AG04450 (cell line): ENCODE data around the gene SELL. TPM values are rescaled to one million over a fixed set of nuclear protein-coding genes. Genes with fewer than 3 reads are reported as not detected.

Experiments
- CTCF ChIA-PET: fragments of 300-600, 350-600 bp; formaldehyde crosslinking; extraction: SDS; loops from one replicate; lab custom pipeline; 2022; ENCODE audit warnings: antibody characterized with exemption, inconsistent platforms; lab: Charles Lee
- POLR2A ChIA-PET: fragments of 350-600 bp; formaldehyde crosslinking; extraction: SDS; loops from one replicate; lab custom pipeline; 2021; ENCODE audit warnings: antibody characterized with exemption, inconsistent platforms; lab: Yijun Ruan, JAX
- DNase-seq: peaks from one replicate; pipeline ENCODE4 v3.0.0-alpha.2; 2011; ENCODE audit warnings: low read depth, low spot score
- H3K27ac ChIP-seq: one replicate; pipeline ENCODE4 v1.5.1; 2012; ENCODE audit warnings: low read depth, low read length, control low read depth
- H3K27me3 ChIP-seq: one replicate; pipeline ENCODE4 v1.6.0; 2012; ENCODE audit warnings: low read length; ENCODE audit not compliant: control insufficient read depth, insufficient read depth
- H3K4me3 ChIP-seq: 2 replicates; pipeline ENCODE4 v1.5.1; 2011; ENCODE audit warnings: mild to moderate bottlenecking, low read depth, low read length, control low read depth
- H3K9me3 ChIP-seq: 2 replicates; pipeline ENCODE4 v1.5.1; 2012; ENCODE audit warnings: low read length; ENCODE audit not compliant: control insufficient read depth, insufficient read depth
- CTCF ChIP-seq: IDR thresholded peaks from 2 replicates; pipeline ENCODE4 v1.5.1; 2011; ENCODE audit warnings: low read depth, low read length, control low read depth, inconsistent platforms
- polyA minus RNA-seq: library from RNA; depleted of rRNA, polyadenylated mRNA; stranded (reverse); fragments of >200 nt; gene quantifications from 2 replicates; pipeline ENCODE4 v1.2.3, GENCODE V29; 2011; rRNA and poly(A)+ RNA removed
- polyA plus RNA-seq: library from polyadenylated mRNA; depleted of rRNA; stranded (reverse); fragments of >200 nt; gene quantifications from 2 replicates; pipeline ENCODE4 v1.2.3, GENCODE V29; 2011; rRNA removed

The SELL gene
- polyA plus RNA-seq (0.05 TPM in 1 of 2 replicates, not detected in the other), polyA minus RNA-seq (not detected in 2 replicates)

DNA sequence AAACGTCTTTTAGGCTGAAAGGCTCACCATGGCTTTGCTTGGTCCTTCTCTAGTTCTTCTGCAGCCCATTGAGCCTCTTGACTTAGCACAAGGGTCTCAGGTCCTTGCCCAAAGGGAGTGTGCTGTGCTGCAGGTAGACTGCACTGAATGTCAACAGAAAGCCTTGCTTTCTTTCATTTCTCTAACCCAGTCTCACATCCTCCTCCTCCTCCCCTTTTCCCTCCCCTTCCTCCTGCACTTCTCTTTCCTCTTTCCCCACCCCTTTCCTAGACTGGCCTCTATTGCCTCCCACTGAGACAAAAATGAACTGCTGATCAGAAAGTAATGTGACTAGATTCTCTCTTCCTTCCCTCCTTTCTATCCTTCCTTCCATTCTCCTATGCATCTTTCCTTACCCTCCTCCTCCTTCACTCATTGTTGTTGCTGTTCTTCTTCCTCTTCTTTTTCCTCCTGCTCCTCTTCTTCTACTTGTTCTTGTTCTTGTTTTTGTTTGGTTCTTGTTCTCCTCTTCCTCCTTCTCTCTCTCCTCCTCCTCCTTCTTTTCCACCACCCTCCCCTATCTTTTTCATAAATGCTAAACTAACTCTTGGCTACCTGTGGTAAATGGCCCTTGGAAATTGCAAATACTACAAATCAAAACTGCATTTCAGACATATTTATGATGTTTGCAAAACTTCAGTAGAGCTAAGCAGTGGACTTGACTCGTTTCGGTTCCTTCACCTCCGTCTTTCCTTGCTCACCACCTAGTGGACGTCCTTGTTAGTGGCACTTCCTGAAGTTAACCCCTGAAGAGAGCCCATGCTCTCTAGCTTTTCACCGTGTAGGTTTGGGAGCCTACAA is at the start of gene SELL:
TSS of gene SELL (minus strand) at position 152 of the 840 bp plus-strand sequence. CDS start at position 30, 122 bp downstream.
- peak within 1 kb of the TSS; percentile 42 for H3K4me3 ChIP-seq
- no peak within 1 kb of the TSS for H3K27ac ChIP-seq
- peak; percentile 26 for DNase-seq
- CTCF ChIA-PET, result interaction anchor here (0.6 to 2.1 kb wide), 17 partner anchors 9 to 1108 kb away, joined by 3 to 15 read pairs (median 4); partner anchors contain the start of gene CCDC181
- POLR2A ChIA-PET, result no interaction called here
- peak; percentile 88 for TF ChIP-seq CTCF
- no peaks in the 10 kb centered on the region for H3K9me3 ChIP-seq
- no peaks in the 10 kb centered on the region for H3K27me3 ChIP-seq

DNA sequence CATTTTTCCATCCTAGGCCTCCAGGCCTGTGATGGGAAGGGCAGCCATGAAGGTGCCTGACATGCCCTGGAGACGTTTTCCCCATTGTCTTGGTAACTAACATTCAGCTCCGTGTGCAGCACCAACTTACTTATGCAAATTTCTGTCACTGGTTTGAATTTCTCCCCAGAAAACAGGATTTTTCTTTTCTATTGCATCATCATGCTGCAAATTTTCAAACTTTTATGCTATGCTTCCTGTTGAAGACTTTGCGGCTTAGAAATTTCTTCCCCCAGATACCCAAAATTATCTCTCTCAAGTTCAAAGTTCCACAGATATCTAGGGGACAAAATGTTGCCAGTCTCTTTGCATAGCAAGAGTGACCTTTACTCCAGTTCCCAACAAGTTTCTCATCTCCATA is 47.6 kb upstream of the SELL start:
- Histone ChIP-seq H3K4me3 (no peak overlapping the region), H3K9me3 (no peaks in the 10 kb centered on the region), H3K27me3 (peaks cover 2% of the 10 kb centered on the region), H3K27ac (no peak overlapping the region)
- ChIA-PET CTCF (no interaction called here), POLR2A (no interaction called here)
- TF ChIP-seq CTCF, result no peak
- DNase-seq, result no peak

DNA sequence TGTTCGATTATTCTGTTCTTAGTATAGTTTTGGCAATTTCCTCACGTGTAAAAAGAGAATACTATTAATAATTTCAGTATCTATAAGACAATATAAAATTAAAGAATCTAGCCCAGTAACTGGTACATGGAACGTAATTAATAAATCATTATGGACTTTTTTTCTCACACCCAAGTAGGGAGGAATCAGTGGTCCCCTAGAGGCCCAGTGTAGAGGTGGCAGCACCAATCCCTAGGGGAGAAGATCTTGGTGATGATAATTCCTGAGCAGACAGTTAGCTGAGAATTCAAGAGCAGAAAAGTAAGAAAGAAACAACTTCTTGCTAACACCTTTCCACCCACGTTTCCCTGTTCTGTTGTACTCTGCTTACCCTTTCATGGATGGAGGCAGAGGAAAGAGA is 42.1 kb upstream of the SELL start:
- no peaks in the 10 kb centered on the region for H3K9me3 ChIP-seq
- H3K27me3 ChIP-seq, result peaks cover 2% of the 10 kb centered on the region
- CTCF ChIA-PET, result no interaction called here
- H3K27ac ChIP-seq, result no peak overlapping the region
- no peak for DNase-seq
- 0 out of 2 replicates have a peak, but pooled peaks have one; percentile 8 for TF ChIP-seq CTCF
- POLR2A ChIA-PET, result no interaction called here
- H3K4me3 ChIP-seq, result no peak overlapping the region

GRCh38 chr1:169750041-169750440 is 38.6 kb upstream of the SELL start:
- CTCF ChIA-PET, result no interaction called here
- H3K4me3 ChIP-seq, result no peak overlapping the region
- H3K27me3 ChIP-seq, result peaks cover 1% of the 10 kb centered on the region
- no peak for TF ChIP-seq CTCF
- POLR2A ChIA-PET, result no interaction called here
- DNase-seq, result no peak
- no peak overlapping the region for H3K27ac ChIP-seq
- H3K9me3 ChIP-seq, result no peaks in the 10 kb centered on the region

DNA sequence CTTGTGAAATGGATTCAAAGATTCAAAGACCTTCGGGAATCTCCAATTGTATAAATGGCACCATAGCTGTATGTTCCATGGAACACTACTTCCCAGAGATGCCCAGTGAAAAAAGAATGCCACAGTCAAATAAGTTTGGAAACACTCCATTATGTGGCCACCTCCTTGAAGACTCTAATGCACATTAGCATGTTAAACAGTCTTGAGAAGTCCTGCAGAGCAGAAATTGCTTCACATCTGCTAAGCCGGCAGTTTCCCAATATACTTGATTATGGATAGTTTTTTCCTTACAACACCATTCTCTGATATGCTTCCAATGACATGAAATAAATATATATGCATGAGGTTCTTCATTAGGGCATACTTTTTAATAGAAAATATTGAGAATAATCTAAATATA is 35.1 kb upstream of the SELL start:
- TF ChIP-seq CTCF, result no peak
- ChIA-PET CTCF (interaction anchor here (0.5 kb wide), 1 partner anchor 11 kb away, joined by 3 read pairs; no protein-coding TSS in a partner anchor), POLR2A (no interaction called here)
- DNase-seq, result no peak
- no peaks in the 10 kb centered on the region for H3K27me3 ChIP-seq
- no peak overlapping the region for H3K4me3 ChIP-seq
- H3K9me3 ChIP-seq, result no peaks in the 10 kb centered on the region
- H3K27ac ChIP-seq, result no peak overlapping the region
